ENCODE measurements around the gene NFKBIA.
"Not testable (repeated sequence)": the region's sequence is repeated elsewhere in the genome, so short reads cannot be mapped to it uniquely, and the experiment has no call there.

The NFKBIA gene

DNA sequence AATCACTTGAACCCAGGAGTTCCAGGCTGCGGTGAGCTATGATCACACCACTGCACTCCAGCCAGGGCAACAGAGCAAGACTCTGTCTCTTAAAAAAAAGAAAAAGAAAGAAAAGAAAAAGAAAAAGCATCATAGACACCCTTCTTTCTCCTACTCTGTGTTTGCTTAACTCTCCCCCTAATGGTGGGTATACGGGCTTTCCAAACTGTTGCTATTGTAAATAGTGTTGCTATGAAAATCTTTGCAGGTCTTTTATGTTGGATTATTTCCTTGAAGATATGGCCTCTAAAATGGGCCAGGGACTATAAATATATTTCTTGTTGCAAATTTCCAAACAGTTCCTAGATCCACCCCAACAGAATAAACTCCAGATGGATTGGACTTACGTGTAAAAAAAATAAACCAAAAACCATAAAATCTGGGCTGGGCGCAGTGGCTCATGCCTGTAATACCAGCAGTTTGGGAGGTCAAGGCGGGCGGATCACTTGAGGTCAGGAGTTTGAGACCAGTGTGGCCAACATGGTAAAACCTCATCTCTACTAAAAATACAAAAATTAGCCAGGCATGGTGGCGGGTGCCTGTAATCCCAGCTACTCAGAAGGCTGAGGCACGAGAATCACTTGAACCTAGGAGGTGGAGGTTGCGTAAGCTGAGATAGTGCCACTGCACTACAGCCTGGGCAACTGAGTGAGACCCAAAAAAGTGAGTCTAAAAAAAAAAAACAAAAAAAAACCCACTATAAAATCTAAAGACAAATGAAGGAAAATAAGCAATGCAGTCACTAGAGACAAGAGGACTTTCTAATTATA lies 25.9 kb downstream of the NFKBIA start:
- no peaks in the 10 kb centered on the region for H3K27me3 ChIP-seq (replicated peaks; ENCODE audit: control insufficient read depth, insufficient read depth, low read length)
- no peak overlapping the region for H3K4me3 ChIP-seq (replicated peaks; ENCODE audit: low read depth, low read length)
- TF ChIP-seq CTCF (IDR thresholded peaks at IDR 0.05; ENCODE audit: insufficient read depth, low read length, poor library complexity, severe bottlenecking) = no peak
- no peaks in the 10 kb centered on the region for H3K36me3 ChIP-seq (ENCODE audit: control insufficient read depth, insufficient read depth, low read length)
- no peak for DNase-seq (ENCODE audit: extremely low read depth, insufficient read length)

DNA sequence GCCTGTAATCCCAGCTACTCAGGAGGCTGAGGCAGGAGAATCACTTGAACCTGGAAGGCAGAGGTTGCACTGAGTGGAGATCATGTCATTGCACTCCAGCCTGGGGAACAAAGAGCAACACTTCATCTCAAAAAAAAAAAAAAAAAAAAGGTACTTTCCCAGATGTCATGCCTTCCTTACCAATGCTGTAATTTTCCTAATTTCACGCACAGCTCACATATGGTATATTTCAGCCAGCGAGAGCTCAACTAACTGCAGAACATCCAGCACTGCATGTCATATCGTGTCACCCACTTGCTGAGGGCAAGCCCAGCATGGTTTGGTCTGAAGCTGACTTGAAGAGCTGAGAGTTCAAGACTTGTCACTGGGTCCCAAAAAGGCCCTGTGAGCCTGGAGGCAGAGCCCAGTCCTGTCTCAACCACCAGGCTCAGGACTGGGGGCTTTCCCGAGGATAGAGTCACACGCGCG lies 29.0 kb downstream of the NFKBIA start:
- H3K27me3 ChIP-seq (replicated peaks; ENCODE audit: control insufficient read depth, insufficient read depth, low read length) = no peaks in the 10 kb centered on the region
- no peak for DNase-seq (ENCODE audit: extremely low read depth, insufficient read length)
- no peaks in the 10 kb centered on the region for H3K36me3 ChIP-seq (ENCODE audit: control insufficient read depth, insufficient read depth, low read length)
- TF ChIP-seq CTCF (IDR thresholded peaks at IDR 0.05; ENCODE audit: insufficient read depth, low read length, poor library complexity, severe bottlenecking) = no peak
- H3K4me3 ChIP-seq (replicated peaks; ENCODE audit: low read depth, low read length) = no peak overlapping the region

GRCh38 chr14:35374263-35374712 lies 30.3 kb downstream of the NFKBIA start:
- no peak for TF ChIP-seq CTCF (IDR thresholded peaks at IDR 0.05; ENCODE audit: insufficient read depth, low read length, poor library complexity, severe bottlenecking)
- Histone ChIP-seq H3K27me3 (replicated peaks; ENCODE audit: control insufficient read depth, insufficient read depth, low read length) (no peaks in the 10 kb centered on the region), H3K4me3 (replicated peaks; ENCODE audit: low read depth, low read length) (no peak overlapping the region), H3K36me3 (ENCODE audit: control insufficient read depth, insufficient read depth, low read length) (no peaks in the 10 kb centered on the region)
- DNase-seq (ENCODE audit: extremely low read depth, insufficient read length) = no peak

- not testable (repeated sequence) for H3K36me3 ChIP-seq (ENCODE audit: control insufficient read depth, insufficient read depth, low read length); H3K4me3 ChIP-seq (replicated peaks; ENCODE audit: low read depth, low read length); H3K27me3 ChIP-seq (replicated peaks; ENCODE audit: control insufficient read depth, insufficient read depth, low read length); DNase-seq (ENCODE audit: extremely low read depth, insufficient read length)
Observed at GRCh38 chr14:35373208-35373607, 31.3 kb downstream of the NFKBIA start.

DNA sequence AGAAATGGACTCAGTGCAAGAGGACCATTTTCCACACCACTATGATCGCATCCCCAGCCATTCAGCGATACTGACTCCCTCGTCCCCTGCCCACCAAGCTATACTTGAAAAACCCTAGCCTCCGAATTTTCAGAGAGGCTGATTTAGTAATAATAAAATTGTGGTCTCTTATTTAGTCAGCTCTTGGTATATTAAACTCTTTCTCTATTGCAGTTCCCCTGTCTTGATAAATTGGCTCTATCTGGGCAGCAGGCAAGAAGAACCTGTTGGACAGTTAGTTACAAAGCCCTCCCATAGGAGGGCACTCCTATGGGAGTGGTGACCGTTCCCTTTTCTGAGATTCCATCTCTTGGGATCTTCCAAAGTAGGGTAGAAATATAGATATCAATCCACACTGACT lies 33.6 kb downstream of the NFKBIA start:
- TF ChIP-seq CTCF (IDR thresholded peaks at IDR 0.05; ENCODE audit: insufficient read depth, low read length, poor library complexity, severe bottlenecking) = no peak
- DNase-seq (ENCODE audit: extremely low read depth, insufficient read length) = no peak
- no peaks in the 10 kb centered on the region for H3K36me3 ChIP-seq (ENCODE audit: control insufficient read depth, insufficient read depth, low read length)
- no peaks in the 10 kb centered on the region for H3K27me3 ChIP-seq (replicated peaks; ENCODE audit: control insufficient read depth, insufficient read depth, low read length)
- H3K4me3 ChIP-seq (replicated peaks; ENCODE audit: low read depth, low read length) = no peak overlapping the region

- TF ChIP-seq CTCF (IDR thresholded peaks at IDR 0.05; ENCODE audit: insufficient read depth, low read length, poor library complexity, severe bottlenecking) = no peak
- Histone ChIP-seq H3K36me3 (ENCODE audit: control insufficient read depth, insufficient read depth, low read length) (no peaks in the 10 kb centered on the region), H3K27me3 (replicated peaks; ENCODE audit: control insufficient read depth, insufficient read depth, low read length) (no peaks in the 10 kb centered on the region), H3K4me3 (replicated peaks; ENCODE audit: low read depth, low read length) (no peak overlapping the region)
- DNase-seq (ENCODE audit: extremely low read depth, insufficient read length) = no peak
Observed at GRCh38 chr14:35369701-35370191, 34.8 kb downstream of the NFKBIA start.
